ENCODE data around the gene DENR.
A peak's percentile ranks its signal among the peaks of the same experiment; 100 is the strongest.
"Not testable (repeated sequence)": the region's sequence is repeated elsewhere in the genome, so short reads cannot be mapped to it uniquely, and the experiment has no call there.

Gene DENR, protein sequence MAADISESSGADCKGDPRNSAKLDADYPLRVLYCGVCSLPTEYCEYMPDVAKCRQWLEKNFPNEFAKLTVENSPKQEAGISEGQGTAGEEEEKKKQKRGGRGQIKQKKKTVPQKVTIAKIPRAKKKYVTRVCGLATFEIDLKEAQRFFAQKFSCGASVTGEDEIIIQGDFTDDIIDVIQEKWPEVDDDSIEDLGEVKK

DNA sequence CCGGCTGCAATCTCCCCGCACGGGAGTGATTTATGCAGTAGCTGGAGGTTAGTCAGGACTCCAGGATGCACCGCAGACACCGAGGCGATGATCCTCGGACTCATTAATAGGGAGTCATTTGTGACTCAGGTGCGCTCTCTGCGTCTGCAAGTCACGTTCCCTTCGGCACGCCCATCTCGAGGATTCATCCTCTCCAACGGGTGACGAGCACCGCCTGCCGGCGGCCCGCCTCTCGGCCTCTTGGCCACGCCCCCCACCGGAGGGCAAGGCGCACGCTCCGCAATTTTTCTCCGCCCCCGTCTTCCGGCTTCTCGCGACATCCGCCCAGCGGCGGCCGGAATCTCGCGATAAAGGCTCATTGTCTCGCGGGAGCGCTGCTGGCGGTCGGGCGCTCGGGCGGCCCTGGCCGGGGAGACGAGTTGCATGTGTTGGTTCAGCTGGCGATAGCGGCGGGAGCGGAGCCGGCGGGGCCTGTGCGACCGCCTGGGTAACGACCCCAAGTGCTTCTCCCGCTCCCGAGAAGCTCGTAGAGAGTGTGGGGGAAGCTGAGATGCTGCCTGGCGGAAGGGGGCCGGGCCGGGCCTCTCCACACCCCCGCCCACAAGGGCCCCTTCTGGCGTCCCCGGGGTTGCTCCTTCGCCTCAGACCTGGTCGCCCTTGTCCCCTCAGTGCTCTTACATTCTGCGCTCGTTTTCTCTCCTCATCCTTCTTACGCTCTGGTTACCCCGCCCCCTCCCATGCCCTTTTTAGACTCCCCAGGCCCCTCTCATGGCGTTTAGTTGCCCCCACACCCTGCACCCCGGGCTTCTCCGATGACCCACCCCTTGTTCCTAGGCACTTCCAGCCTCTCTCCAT lies at the start of gene DENR:
DENR (plus strand) TSS at position 361 of the 855 bp plus-strand sequence. CDS start 878 bp downstream, outside the sequence.
- DNase-seq, result peak; percentile 90

DNA sequence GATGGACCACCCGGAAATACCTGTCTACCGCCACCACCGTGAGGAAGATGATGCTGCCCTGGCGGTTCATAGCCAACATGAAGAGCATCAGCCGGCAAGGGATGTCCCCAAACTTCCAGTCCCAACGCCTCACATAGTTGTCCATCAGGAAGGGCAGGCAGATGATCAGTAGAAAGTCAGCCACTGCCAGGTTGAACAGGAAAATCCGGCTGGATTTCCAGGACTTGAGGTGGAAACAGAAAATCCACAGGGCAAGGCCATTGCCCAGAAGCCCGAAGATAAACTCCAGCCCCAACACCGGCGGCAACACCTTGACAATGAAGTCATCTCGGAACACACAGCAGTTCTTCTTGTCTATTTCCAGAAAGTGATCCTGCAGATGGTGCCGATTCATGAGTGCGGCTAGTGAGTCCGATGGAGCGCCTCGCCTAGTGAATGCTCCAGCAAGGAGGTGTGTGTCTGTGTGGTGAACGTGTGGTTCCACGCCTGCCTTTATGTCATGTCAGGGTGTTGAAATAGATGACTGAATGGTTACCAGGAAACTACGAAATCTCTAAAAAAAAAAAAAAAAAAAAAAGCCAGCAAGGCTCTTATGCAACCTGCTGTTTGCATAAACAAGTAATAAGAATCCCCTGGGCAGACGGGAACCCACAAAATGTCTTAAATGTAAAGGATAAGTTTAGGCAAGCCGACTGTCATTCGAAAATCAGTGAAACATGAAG lies 49.6 kb upstream of the DENR start, which contains the start of gene HCAR2:
HCAR2 (minus strand) TSS at position 468 of the 722 bp plus-strand sequence; CDS start at position 394, 74 bp downstream.
- DNase-seq, result not testable (repeated sequence)

- not testable (repeated sequence) for DNase-seq
These were observed 48.8 kb upstream of the DENR start for GRCh38 chr12:122703841-122704240.

DNA sequence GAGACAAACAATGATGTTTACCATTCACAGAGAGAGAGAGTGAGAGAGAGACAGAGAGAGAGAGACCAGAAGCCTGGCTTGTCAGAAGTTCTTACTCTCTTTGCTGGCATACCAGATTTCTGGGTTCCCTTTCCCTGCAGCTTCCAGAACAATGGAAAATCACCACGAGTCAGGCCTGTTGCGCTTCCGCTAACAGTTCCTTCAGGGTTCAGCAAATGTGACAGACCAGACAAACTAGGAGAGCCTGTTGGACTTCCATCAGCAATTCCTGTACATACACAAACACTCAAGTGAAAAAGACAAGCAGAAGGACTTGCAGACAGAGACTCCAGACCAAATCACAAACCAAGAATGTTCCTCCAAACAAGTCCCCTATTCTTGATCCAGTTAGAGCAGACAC lies 43.3 kb upstream of the DENR start:
- DNase-seq, result not testable (repeated sequence)

DNA sequence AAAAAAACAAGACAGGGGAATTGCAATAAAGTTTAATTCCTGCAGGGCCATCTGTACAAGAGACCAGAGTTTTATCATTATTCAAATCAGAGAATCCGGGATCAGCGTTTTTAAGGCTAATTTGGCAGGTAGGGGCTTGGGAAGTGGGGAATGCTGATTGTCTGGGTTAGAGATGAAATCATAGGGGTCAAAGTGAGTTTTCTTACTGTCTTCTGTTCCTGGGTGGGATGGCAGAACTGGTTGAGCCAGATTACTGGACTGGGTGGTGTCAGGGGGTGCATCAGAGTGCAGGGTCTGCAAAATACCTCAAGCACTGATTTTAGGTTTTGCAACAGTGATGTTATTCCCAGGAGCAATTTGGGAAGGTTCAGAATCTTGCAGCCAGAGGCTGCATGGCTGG lies 42.3 kb upstream of the DENR start:
- DNase-seq, result not testable (repeated sequence)

DNA sequence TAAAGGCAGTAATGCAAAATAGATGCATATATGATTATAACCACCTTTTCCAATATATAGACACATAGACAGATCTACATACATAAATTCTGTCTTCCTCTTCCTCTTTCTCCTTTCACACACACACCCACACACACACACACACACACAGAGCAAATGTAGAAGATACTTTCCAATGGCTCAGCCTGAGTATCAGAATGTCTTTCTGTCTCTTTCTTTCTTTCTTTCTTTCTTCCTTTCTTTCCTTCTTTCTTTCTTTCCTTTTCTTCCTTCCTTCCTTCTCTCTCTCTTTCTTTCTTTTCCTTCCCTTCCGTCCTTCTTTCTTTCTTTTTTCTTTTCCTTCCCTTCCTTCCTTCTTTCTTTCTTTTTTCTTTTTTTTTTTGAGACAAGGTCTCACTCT lies 41.4 kb upstream of the DENR start:
- DNase-seq, result not testable (repeated sequence)

GRCh38 chr12:122713491-122714188 lies 39.0 kb upstream of the DENR start:
- DNase-seq, result not testable (repeated sequence)

DNA sequence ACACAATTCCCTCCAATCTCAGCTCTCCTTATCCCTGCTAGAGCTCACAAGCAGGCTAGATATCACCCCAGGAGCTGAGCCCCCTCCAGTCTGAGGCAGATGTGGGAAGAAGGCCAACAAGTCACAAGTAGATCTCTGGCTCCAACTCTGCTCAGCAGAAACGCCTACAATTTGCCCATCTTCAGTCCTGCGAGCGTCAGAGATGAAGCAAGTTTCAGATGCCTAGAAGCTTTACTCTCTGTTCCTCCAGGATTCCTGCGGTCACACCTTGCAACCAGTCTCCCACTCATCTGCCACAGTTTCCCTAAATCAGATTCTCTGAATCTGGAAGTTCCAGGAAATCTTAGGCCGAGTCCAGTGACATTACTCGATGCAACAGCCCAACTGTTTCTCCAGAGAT lies 37.4 kb upstream of the DENR start:
- not testable (repeated sequence) for DNase-seq

- not testable (repeated sequence) for DNase-seq
These were observed 36.0 kb upstream of the DENR start, which contains the start of gene HCAR3 for GRCh38 chr12:122716658-122717057. HCAR3 (minus strand) TSS chr12:122716811; CDS start chr12:122716737, 74 bp downstream.

- no peak for DNase-seq
These were observed 31.5 kb upstream of the DENR start for GRCh38 chr12:122721057-122721545.

- DNase-seq, result no peak
These were observed 30.2 kb upstream of the DENR start for GRCh38 chr12:122722387-122722786.

DNA sequence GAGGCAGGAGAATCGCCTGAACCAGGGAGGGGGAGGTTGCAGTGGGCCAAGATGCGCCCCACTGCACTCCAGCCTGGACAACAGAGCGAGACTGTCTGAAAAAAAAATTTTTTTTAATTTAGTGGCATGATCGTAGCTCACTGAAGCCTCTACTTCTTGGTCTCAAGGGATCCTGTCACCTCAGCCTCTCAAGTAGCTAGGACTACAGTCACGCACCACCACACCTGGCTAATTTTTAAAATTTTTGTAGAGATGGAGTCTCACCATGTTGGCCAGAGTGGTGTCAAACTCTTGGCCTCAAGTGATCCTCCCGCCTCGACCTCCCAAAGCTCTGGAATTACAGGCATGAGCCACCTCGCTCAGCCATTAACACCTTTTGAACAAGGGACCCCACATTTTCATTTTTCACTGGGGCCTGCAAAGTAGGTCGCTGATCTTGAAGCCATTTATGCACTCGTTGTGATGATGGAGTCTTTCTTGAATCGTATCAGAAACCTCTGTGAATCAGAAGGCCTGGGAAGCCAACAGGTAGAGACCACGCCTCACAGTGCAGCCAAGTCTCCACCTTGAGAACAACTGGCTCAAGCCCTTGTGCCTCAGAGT lies 27.9 kb upstream of the DENR start:
- no peak for DNase-seq

GRCh38 chr12:122725452-122726079 lies 27.1 kb upstream of the DENR start:
- DNase-seq, result no peak

GRCh38 chr12:122726080-122726558 lies 26.5 kb upstream of the DENR start:
- DNase-seq, result no peak

DNA sequence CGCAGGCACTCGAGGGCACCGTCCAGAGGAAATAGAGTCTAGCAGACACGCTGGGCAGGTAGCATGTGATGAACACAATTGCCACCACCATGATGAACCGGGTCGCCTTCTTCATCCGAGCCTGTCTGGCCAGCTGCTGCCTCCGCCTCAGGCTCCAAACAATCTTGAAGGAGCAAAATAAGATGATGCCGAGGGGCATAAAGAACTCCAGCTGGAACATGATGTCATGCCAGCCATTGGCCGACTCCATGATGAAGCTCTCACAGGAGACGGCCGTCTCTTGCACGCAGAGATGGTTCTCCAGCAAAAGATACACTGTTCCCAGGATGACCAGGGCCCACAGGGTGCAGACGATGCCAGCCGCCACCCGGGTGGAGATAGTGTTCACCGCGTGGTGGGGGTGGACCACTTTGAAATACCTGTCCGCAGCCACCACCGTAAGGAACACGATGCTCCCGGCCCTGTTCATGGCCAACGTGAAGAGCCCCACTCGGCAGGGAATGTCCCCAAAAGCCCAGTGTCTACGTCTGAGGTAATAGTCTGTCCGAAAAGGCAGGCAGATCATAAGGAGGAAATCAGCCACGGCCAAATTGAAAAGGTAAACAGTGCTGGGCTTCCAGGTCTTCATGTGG lies 22.9 kb upstream of the DENR start:
- no peak for DNase-seq

DNA sequence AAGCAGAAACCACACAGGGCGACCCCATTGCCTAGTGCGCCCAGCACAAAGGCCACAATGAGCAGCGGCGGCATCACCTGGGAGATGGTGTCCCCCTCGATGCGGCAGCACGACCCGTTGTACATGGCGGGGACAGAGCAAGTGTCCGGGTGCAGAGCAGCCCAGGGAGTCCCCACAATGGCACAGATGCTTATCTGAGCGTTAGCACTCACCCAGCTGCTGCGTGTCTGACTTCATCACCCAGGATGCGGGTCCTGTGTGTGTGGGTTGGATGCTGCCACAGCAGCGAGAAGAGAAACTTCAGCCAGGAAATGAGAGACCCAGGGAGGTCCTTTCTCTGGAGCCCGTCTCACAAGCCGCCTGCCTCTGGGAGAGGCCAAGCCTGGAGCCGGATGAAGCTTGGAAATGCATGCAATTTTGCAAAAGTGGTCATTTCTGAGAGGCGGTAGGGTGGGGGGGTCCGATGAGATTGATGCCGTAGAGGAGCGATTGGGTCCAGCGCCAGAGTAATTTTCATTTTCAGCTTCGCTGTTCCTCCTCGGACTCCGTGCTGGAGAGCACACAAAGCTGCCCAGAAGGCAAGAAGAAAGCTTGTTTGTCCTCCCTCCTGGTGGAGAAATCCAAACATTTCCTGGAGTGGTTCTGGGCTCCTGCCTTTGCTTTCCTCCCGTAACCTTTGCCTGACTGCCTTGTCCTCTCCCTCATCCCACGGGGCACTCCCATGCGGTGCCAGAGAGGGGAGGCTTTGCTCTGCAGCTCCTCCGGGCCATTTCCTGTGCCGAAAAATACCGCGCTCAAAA lies 22.2 kb upstream of the DENR start, which contains the start of gene HCAR1:
HCAR1 (minus strand) TSS at position 630 of the 800 bp plus-strand sequence; CDS start at position 125, 505 bp downstream.
- DNase-seq, result no peak

DNA sequence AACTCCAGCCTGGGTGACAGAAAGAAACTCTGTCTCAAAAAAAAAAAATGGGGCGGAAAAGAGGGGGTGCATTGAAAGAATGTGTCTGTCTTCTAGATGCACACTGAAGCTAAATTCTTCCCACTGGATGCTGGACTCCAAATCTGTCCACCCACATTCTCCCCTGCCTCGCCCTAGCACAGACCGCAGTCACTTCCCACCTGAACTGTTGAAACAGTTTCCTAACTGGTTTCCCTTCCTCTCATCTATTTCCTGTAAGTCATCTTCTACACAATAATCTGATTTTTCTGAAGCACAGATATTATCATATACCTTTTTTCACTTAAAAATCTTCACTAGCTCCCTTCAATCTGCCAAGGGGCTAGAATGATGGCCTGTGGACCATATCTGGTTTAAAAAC lies 20.5 kb upstream of the DENR start:
- DNase-seq, result no peak

- no peak for DNase-seq
These were observed 20.0 kb upstream of the DENR start for GRCh38 chr12:122732611-122733010.

- no peak for DNase-seq
These were observed 14.1 kb upstream of the DENR start for GRCh38 chr12:122738571-122738970.

GRCh38 chr12:122740351-122740750 lies 12.3 kb upstream of the DENR start:
- DNase-seq, result no peak

All from NCI-H2029 treated with DMSO at 0.1 percent for 48 hours (cell line).